ENCODE results near the gene VAC14.

The VAC14 gene

GRCh38 chr16:70730944-70731343 lies 70.0 kb downstream of the VAC14 start:
- WGBS (ENCODE audit: extremely low coverage, insufficient coverage, insufficient read length), result no CpG with 5 or more reads among the region's 3 CpGs
- no peak overlapping the region for H2BK5ac ChIP-seq (ENCODE audit: low read depth, low read length, poor library complexity)
- no peak overlapping the region for H2AK5ac ChIP-seq (ENCODE audit: low read length)
- H2AFZ ChIP-seq (ENCODE audit: insufficient read depth, low read length, poor library complexity), result no peak overlapping the region
- H3K9me3 ChIP-seq (ENCODE audit: insufficient read depth, low read depth, low read length), result no peaks in the 10 kb centered on the region
- H3K27ac ChIP-seq (ENCODE audit: low read depth, low read length), result no peak overlapping the region
- no peak overlapping the region for H4K91ac ChIP-seq (ENCODE audit: low read depth, low read length)
- H3K14ac ChIP-seq (ENCODE audit: low read length), result no peak overlapping the region
- no peaks in the 10 kb centered on the region for H3K79me2 ChIP-seq (ENCODE audit: control insufficient read depth, insufficient read depth, low read length, poor library complexity)
- no peak for DNase-seq
- H3K79me1 ChIP-seq (ENCODE audit: low read length), result peaks cover 3% of the 10 kb centered on the region
- no peak overlapping the region for H4K8ac ChIP-seq (ENCODE audit: low read depth, low read length)
- no peaks in the 10 kb centered on the region for H3K27me3 ChIP-seq (ENCODE audit: insufficient read depth, low read length)
- H3K36me3 ChIP-seq (ENCODE audit: control insufficient read depth in 1 of 2, insufficient read depth in 2 of 2, low read length in 2 of 2), result peaks cover 13% of the 10 kb centered on the region in 2 experiments
- peaks cover 7 to 9% of the 10 kb centered on the region in 2 experiments for H3K4me1 ChIP-seq (ENCODE audit: control insufficient read depth in 1 of 2, insufficient read depth in 2 of 2, low read length in 2 of 2)
- no peak overlapping the region for H3K4me3 ChIP-seq (ENCODE audit: low read depth, low read length)
- H3K4me2 ChIP-seq (ENCODE audit: low read length), result no peak overlapping the region
- no peak overlapping the region for H2BK12ac ChIP-seq (ENCODE audit: low read length)
- no peak overlapping the region for H3K9ac ChIP-seq (ENCODE audit: low read length)
- H3K4ac ChIP-seq (ENCODE audit: low read depth, low read length), result no peak overlapping the region
- H3K23ac ChIP-seq (ENCODE audit: low read length), result no peak overlapping the region
- no peak overlapping the region for H3K18ac ChIP-seq (ENCODE audit: low read length)
- no peak overlapping the region for H2BK120ac ChIP-seq (ENCODE audit: insufficient read depth, low read length, poor library complexity)
- H4K12ac ChIP-seq (ENCODE audit: low read depth, low read length), result no peak overlapping the region

- Histone ChIP-seq H2AK5ac (ENCODE audit: low read length) (no peak overlapping the region), H3K9ac (ENCODE audit: low read length) (no peak overlapping the region), H3K27me3 (ENCODE audit: insufficient read depth, low read length) (no peaks in the 10 kb centered on the region), H3K23ac (ENCODE audit: low read length) (no peak overlapping the region), H4K8ac (ENCODE audit: low read depth, low read length) (no peak overlapping the region), H3K4me2 (ENCODE audit: low read length) (no peak overlapping the region), H2AFZ (ENCODE audit: insufficient read depth, low read length, poor library complexity) (no peak overlapping the region), H3K79me1 (ENCODE audit: low read length) (peaks cover 11% of the 10 kb centered on the region), H3K4me1 (ENCODE audit: control insufficient read depth in 1 of 2, insufficient read depth in 2 of 2, low read length in 2 of 2) (peaks cover 12 to 15% of the 10 kb centered on the region in 2 experiments), H3K4ac (ENCODE audit: low read depth, low read length) (no peak overlapping the region), H2BK120ac (ENCODE audit: insufficient read depth, low read length, poor library complexity) (no peak overlapping the region), H3K14ac (ENCODE audit: low read length) (no peak overlapping the region), H3K18ac (ENCODE audit: low read length) (no peak overlapping the region), H3K27ac (ENCODE audit: low read depth, low read length) (no peak overlapping the region), H3K79me2 (ENCODE audit: control insufficient read depth, insufficient read depth, low read length, poor library complexity) (no peaks in the 10 kb centered on the region), H3K9me3 (ENCODE audit: insufficient read depth, low read depth, low read length) (no peaks in the 10 kb centered on the region), H3K36me3 (ENCODE audit: control insufficient read depth in 1 of 2, insufficient read depth in 2 of 2, low read length in 2 of 2) (peaks cover 12 to 13% of the 10 kb centered on the region in 2 experiments), H2BK12ac (ENCODE audit: low read length) (no peak overlapping the region), H3K4me3 (ENCODE audit: low read depth, low read length) (no peak overlapping the region), H4K91ac (ENCODE audit: low read depth, low read length) (no peak overlapping the region), H2BK5ac (ENCODE audit: low read depth, low read length, poor library complexity) (no peak overlapping the region), H4K12ac (ENCODE audit: low read depth, low read length) (no peak overlapping the region)
- WGBS (ENCODE audit: extremely low coverage, insufficient coverage, insufficient read length), result no CpG with 5 or more reads among the region's 7 CpGs
- no peak for DNase-seq
Observed at GRCh38 chr16:70730031-70730430, 70.9 kb downstream of the VAC14 start.

- H3K79me1 ChIP-seq (ENCODE audit: low read length), result peaks cover 13% of the 10 kb centered on the region
- no peak overlapping the region for H2AFZ ChIP-seq (ENCODE audit: insufficient read depth, low read length, poor library complexity)
- no peak overlapping the region for H3K4me2 ChIP-seq (ENCODE audit: low read length)
- WGBS (ENCODE audit: extremely low coverage, insufficient coverage, insufficient read length), result no CpG with 5 or more reads among the region's 8 CpGs
- peaks cover 9 to 13% of the 10 kb centered on the region in 2 experiments for H3K36me3 ChIP-seq (ENCODE audit: control insufficient read depth in 1 of 2, insufficient read depth in 2 of 2, low read length in 2 of 2)
- H2BK5ac ChIP-seq (ENCODE audit: low read depth, low read length, poor library complexity), result no peak overlapping the region
- no peak overlapping the region for H4K8ac ChIP-seq (ENCODE audit: low read depth, low read length)
- H3K14ac ChIP-seq (ENCODE audit: low read length), result no peak overlapping the region
- no peak overlapping the region for H3K4ac ChIP-seq (ENCODE audit: low read depth, low read length)
- H3K27me3 ChIP-seq (ENCODE audit: insufficient read depth, low read length), result no peaks in the 10 kb centered on the region
- no peak overlapping the region for H2AK5ac ChIP-seq (ENCODE audit: low read length)
- H3K79me2 ChIP-seq (ENCODE audit: control insufficient read depth, insufficient read depth, low read length, poor library complexity), result no peaks in the 10 kb centered on the region
- H3K9me3 ChIP-seq (ENCODE audit: insufficient read depth, low read depth, low read length), result no peaks in the 10 kb centered on the region
- H2BK12ac ChIP-seq (ENCODE audit: low read length), result no peak overlapping the region
- H3K18ac ChIP-seq (ENCODE audit: low read length), result no peak overlapping the region
- H4K12ac ChIP-seq (ENCODE audit: low read depth, low read length), result no peak overlapping the region
- H3K4me3 ChIP-seq (ENCODE audit: low read depth, low read length), result no peak overlapping the region
- no peak overlapping the region for H4K91ac ChIP-seq (ENCODE audit: low read depth, low read length)
- H3K23ac ChIP-seq (ENCODE audit: low read length), result no peak overlapping the region
- DNase-seq, result no peak
- peaks cover 19 to 22% of the 10 kb centered on the region in 2 experiments for H3K4me1 ChIP-seq (ENCODE audit: control insufficient read depth in 1 of 2, insufficient read depth in 2 of 2, low read length in 2 of 2)
- no peak overlapping the region for H3K27ac ChIP-seq (ENCODE audit: low read depth, low read length)
- H3K9ac ChIP-seq (ENCODE audit: low read length), result no peak overlapping the region
- H2BK120ac ChIP-seq (ENCODE audit: insufficient read depth, low read length, poor library complexity), result no peak overlapping the region
Observed at GRCh38 chr16:70729292-70729691, 71.7 kb downstream of the VAC14 start.

GRCh38 chr16:70728150-70728549 lies 72.8 kb downstream of the VAC14 start:
- H3K18ac ChIP-seq (ENCODE audit: low read length), result no peak overlapping the region
- H3K79me2 ChIP-seq (ENCODE audit: control insufficient read depth, insufficient read depth, low read length, poor library complexity), result no peaks in the 10 kb centered on the region
- no peak overlapping the region for H2BK5ac ChIP-seq (ENCODE audit: low read depth, low read length, poor library complexity)
- H2AK5ac ChIP-seq (ENCODE audit: low read length), result no peak overlapping the region
- no peak overlapping the region for H4K12ac ChIP-seq (ENCODE audit: low read depth, low read length)
- no peak overlapping the region for H4K91ac ChIP-seq (ENCODE audit: low read depth, low read length)
- no peaks in the 10 kb centered on the region for H3K9me3 ChIP-seq (ENCODE audit: insufficient read depth, low read depth, low read length)
- no peak overlapping the region for H4K8ac ChIP-seq (ENCODE audit: low read depth, low read length)
- no peak overlapping the region for H2BK12ac ChIP-seq (ENCODE audit: low read length)
- H3K4me1 ChIP-seq (ENCODE audit: control insufficient read depth in 1 of 2, insufficient read depth in 2 of 2, low read length in 2 of 2), result peaks cover 23 to 30% of the 10 kb centered on the region in 2 experiments
- no CpG with 5 or more reads among the region's 9 CpGs for WGBS (ENCODE audit: extremely low coverage, insufficient coverage, insufficient read length)
- H3K79me1 ChIP-seq (ENCODE audit: low read length), result peaks cover 16% of the 10 kb centered on the region
- no peak overlapping the region for H3K14ac ChIP-seq (ENCODE audit: low read length)
- no peak for DNase-seq
- H3K27me3 ChIP-seq (ENCODE audit: insufficient read depth, low read length), result no peaks in the 10 kb centered on the region
- no peak overlapping the region for H3K9ac ChIP-seq (ENCODE audit: low read length)
- no peak overlapping the region for H2AFZ ChIP-seq (ENCODE audit: insufficient read depth, low read length, poor library complexity)
- H3K27ac ChIP-seq (ENCODE audit: low read depth, low read length), result no peak overlapping the region
- no peak overlapping the region for H3K23ac ChIP-seq (ENCODE audit: low read length)
- H2BK120ac ChIP-seq (ENCODE audit: insufficient read depth, low read length, poor library complexity), result no peak overlapping the region
- H3K4me3 ChIP-seq (ENCODE audit: low read depth, low read length), result no peak overlapping the region
- H3K4me2 ChIP-seq (ENCODE audit: low read length), result no peak overlapping the region
- peaks cover 9 to 13% of the 10 kb centered on the region in 2 experiments for H3K36me3 ChIP-seq (ENCODE audit: control insufficient read depth in 1 of 2, insufficient read depth in 2 of 2, low read length in 2 of 2)
- no peak overlapping the region for H3K4ac ChIP-seq (ENCODE audit: low read depth, low read length)
